ENCODE results near the gene RPUSD1. TPM values are rescaled to one million over a fixed set of nuclear protein-coding genes. Genes with fewer than 3 reads are reported as not detected.

Gene RPUSD1
- total RNA-seq, 1 donor from 2014 or later, result 35.3 TPM

- Mint-ChIP-seq H3K27me3 (no peaks in the 10 kb centered on the region), H3K9me3 (no peaks in the 10 kb centered on the region), H3K4me1 (no peaks in the 10 kb centered on the region), H3K27ac (no peak overlapping the region), H3K4me3 (no peak overlapping the region), H3K36me3 (ENCODE audit: low read depth) (no peaks in the 10 kb centered on the region)
- DNase-seq, result no peak
- TF ChIP-seq, protein P1, sequence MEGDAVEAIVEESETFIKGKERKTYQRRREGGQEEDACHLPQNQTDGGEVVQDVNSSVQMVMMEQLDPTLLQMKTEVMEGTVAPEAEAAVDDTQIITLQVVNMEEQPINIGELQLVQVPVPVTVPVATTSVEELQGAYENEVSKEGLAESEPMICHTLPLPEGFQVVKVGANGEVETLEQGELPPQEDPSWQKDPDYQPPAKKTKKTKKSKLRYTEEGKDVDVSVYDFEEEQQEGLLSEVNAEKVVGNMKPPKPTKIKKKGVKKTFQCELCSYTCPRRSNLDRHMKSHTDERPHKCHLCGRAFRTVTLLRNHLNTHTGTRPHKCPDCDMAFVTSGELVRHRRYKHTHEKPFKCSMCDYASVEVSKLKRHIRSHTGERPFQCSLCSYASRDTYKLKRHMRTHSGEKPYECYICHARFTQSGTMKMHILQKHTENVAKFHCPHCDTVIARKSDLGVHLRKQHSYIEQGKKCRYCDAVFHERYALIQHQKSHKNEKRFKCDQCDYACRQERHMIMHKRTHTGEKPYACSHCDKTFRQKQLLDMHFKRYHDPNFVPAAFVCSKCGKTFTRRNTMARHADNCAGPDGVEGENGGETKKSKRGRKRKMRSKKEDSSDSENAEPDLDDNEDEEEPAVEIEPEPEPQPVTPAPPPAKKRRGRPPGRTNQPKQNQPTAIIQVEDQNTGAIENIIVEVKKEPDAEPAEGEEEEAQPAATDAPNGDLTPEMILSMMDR (IDR thresholded peaks at IDR 0.05), result no peak
- ChIA-PET CTCF (no interaction called here), POLR2A (no interaction called here)
- intact Hi-C loops (cut with micrococcal nuclease), result no loop called here
- ATAC-seq (ENCODE audit: low read depth), result no peak
Observed at GRCh38 chr16:768428-768827, 19.8 kb downstream of the RPUSD1 start.

DNA sequence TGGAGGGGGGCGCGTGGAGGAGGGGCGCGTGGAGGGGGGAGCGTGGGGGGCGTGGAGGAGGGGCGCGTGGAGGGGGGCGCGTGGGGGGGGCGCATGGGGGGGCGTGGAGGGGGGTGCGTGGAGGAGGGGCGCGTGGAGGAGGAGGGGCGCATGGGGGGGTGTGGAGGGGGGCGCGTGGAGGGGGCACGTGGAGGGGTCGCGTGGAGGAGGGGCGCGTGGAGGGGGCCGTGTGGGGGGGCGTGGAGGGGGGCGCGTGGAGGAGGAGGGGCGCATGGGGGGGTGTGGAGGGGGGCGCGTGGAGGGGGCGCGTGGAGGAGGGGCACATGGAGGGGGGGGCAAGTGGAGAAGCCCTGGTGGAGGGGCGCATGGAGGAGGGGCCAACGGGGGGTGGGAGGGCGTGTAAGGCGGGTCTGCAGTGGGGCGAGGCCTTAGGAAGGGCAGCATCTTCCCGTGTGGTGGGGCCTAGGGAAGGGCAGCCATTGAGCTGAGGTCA, 20.4 kb downstream of the RPUSD1 start:
- Mint-ChIP-seq H3K4me1 (no peaks in the 10 kb centered on the region), H3K27me3 (no peaks in the 10 kb centered on the region), H3K9me3 (no peaks in the 10 kb centered on the region), H3K4me3 (no peak overlapping the region), H3K27ac (no peak overlapping the region), H3K36me3 (ENCODE audit: low read depth) (no peaks in the 10 kb centered on the region)
- ATAC-seq (ENCODE audit: low read depth), result no peak
- TF ChIP-seq, protein P1 (IDR thresholded peaks at IDR 0.05), result no peak
- ChIA-PET CTCF (no interaction called here), POLR2A (no interaction called here)
- intact Hi-C loops (cut with micrococcal nuclease), result no loop called here
- DNase-seq, result no peak

- Mint-ChIP-seq H3K36me3 (ENCODE audit: low read depth) (no peaks in the 10 kb centered on the region), H3K27ac (no peak overlapping the region), H3K4me3 (no peak overlapping the region), H3K4me1 (no peaks in the 10 kb centered on the region), H3K27me3 (no peaks in the 10 kb centered on the region), H3K9me3 (no peaks in the 10 kb centered on the region)
- TF ChIP-seq, protein P1 (IDR thresholded peaks at IDR 0.05), result no peak
- CTCF ChIA-PET, result no interaction called here
- POLR2A ChIA-PET, result no interaction called here
- ATAC-seq (ENCODE audit: low read depth), result no peak
- intact Hi-C loops (cut with micrococcal nuclease), result no loop called here
- no peak for DNase-seq
Observed at GRCh38 chr16:766820-767640, 21.2 kb downstream of the RPUSD1 start.

DNA sequence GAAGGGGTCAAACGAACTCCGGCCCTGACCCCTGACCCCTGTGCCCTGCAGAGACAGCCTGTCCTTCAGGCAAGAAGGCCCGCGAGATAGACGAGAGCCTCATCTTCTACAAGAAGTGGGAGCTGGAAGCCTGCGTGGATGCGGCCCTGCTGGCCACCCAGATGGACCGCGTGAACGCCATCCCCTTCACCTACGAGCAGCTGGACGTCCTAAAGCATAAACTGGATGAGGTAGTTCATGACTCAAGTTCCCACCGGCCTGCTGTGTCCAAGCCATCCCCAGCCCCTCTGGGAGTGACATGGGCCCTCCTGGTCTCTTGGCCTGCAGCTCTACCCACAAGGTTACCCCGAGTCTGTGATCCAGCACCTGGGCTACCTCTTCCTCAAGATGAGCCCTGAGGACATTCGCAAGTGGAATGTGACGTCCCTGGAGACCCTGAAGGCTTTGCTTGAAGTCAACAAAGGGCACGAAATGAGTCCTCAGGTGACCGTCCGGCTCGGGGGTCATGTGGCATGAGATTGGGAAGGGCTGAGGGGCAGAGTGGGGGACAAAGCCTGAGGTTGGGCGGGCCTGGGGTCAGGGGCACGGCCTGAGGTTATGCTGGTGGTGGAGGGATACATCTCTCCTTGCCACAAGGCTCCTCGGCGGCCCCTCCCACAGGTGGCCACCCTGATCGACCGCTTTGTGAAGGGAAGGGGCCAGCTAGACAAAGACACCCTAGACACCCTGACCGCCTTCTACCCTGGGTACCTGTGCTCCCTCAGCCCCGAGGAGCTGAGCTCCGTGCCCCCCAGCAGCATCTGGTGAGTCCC, 22.0 kb downstream of the RPUSD1 start:
- no peaks in the 10 kb centered on the region for H3K4me1 Mint-ChIP-seq
- H3K27ac Mint-ChIP-seq, result no peak overlapping the region
- no peak overlapping the region for H3K4me3 Mint-ChIP-seq
- ATAC-seq (ENCODE audit: low read depth) (no peak), DNase-seq (no peak)
- TF ChIP-seq, protein P1 (IDR thresholded peaks at IDR 0.05), result no peak
- no peaks in the 10 kb centered on the region for H3K9me3 Mint-ChIP-seq
- intact Hi-C loops (cut with micrococcal nuclease), result no loop called here
- CTCF ChIA-PET, result no interaction called here
- POLR2A ChIA-PET, result no interaction called here
- no peaks in the 10 kb centered on the region for H3K27me3 Mint-ChIP-seq
- no peaks in the 10 kb centered on the region for H3K36me3 Mint-ChIP-seq (ENCODE audit: low read depth)

GRCh38 chr16:765488-765865, 22.7 kb downstream of the RPUSD1 start:
- no peak for DNase-seq
- no peak for ATAC-seq (ENCODE audit: low read depth)
- intact Hi-C loops (cut with micrococcal nuclease), result no loop called here
- CTCF ChIA-PET, result no interaction called here
- H3K27me3 Mint-ChIP-seq, result no peaks in the 10 kb centered on the region
- no peaks in the 10 kb centered on the region for H3K9me3 Mint-ChIP-seq
- POLR2A ChIA-PET, result no interaction called here
- no peaks in the 10 kb centered on the region for H3K4me1 Mint-ChIP-seq
- H3K4me3 Mint-ChIP-seq, result no peak overlapping the region
- no peaks in the 10 kb centered on the region for H3K36me3 Mint-ChIP-seq (ENCODE audit: low read depth)
- TF ChIP-seq, protein P1 (IDR thresholded peaks at IDR 0.05), result no peak
- no peak overlapping the region for H3K27ac Mint-ChIP-seq

All from activated B cell treated with CpG ODN at 0.5 μM for 24 hours (primary cell).